ENCODE measurements around the gene C10orf62.

Gene C10orf62

DNA sequence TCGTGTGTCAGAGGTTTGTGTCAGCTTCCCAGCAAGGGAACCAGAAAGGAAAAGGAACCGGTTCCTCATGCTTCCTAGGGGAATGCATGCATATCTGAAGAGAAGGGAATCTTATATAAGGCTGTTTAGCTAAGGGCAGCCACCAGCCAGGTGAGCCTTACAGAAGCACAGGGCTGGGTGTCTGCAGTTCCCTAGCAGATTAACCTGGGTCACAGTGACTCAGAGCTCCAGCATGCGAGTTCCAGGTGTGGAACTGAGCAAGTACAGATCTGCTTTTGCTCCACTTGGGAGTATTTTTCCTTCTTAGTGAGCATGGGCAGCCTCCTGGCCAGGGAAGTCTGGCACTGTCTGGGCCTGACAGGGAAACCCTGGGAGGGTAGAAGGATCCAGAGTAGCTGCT is 17.9 kb upstream of the C10orf62 start:
- no peak for DNase-seq
- Histone ChIP-seq H3K27ac (peak overlapping the region; percentile 32; the same call in 1 of the 2 replicates), H3K36me3 (no peaks in the 10 kb centered on the region), H3K9me3 (ENCODE audit: severe bottlenecking) (no peaks in the 10 kb centered on the region), H3K4me3 (ENCODE audit: low read depth, low read length) (no peak overlapping the region), H3K27me3 (ENCODE audit: insufficient read depth, low read depth, severe bottlenecking) (no peaks in the 10 kb centered on the region)
- no peak for TF ChIP-seq CTCF (IDR thresholded peaks at IDR 0.05; ENCODE audit: low read depth, low read length)

GRCh38 chr10:97572214-97572989 is 17.1 kb upstream of the C10orf62 start, which contains the start of gene ANKRD2:
Gene ANKRD2, plus strand, starts transcription at chr10:97572779. Its CDS starts 10 bp downstream, at chr10:97572789.
- DNase-seq: peak; percentile 77
- no peak within 1 kb of the TSS for H3K4me3 ChIP-seq (ENCODE audit: low read depth, low read length)
- no peaks in the 10 kb centered on the region for H3K9me3 ChIP-seq (ENCODE audit: severe bottlenecking)
- no peaks in the 10 kb centered on the region for H3K27me3 ChIP-seq (ENCODE audit: insufficient read depth, low read depth, severe bottlenecking)
- H3K36me3 ChIP-seq: no peaks in the 10 kb centered on the region
- TF ChIP-seq CTCF (IDR thresholded peaks at IDR 0.05; ENCODE audit: low read depth, low read length): peak; percentile 99
- H3K27ac ChIP-seq: peak within 1 kb of the TSS; percentile 32; the same call in 1 of the 2 replicates

DNA sequence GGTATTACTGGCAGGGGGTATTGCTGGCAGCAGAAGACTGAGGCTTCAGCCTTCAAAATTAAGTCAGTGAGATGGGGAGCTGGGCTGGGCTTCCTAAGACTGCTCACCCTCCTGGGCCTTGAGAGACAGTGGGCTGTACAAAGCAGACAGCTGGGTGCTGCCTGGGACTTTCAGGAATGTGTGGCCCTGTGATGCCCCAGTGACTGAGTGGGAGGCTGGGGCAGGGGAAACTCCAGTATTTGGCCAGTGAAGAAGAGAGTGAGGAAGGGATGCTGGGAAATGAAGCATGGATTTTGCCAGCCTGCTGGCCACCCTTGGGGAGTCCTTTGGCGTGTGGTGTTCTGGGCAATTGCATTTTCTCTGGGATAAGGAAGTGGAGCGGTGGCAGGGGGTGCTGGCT is 16.5 kb upstream of the C10orf62 start:
- TF ChIP-seq CTCF (IDR thresholded peaks at IDR 0.05; ENCODE audit: low read depth, low read length): no peak
- DNase-seq: no peak
- H3K27me3 ChIP-seq (ENCODE audit: insufficient read depth, low read depth, severe bottlenecking): no peaks in the 10 kb centered on the region
- no peak overlapping the region for H3K4me3 ChIP-seq (ENCODE audit: low read depth, low read length)
- H3K9me3 ChIP-seq (ENCODE audit: severe bottlenecking): no peaks in the 10 kb centered on the region
- H3K27ac ChIP-seq: no peak overlapping the region
- H3K36me3 ChIP-seq: no peaks in the 10 kb centered on the region

DNA sequence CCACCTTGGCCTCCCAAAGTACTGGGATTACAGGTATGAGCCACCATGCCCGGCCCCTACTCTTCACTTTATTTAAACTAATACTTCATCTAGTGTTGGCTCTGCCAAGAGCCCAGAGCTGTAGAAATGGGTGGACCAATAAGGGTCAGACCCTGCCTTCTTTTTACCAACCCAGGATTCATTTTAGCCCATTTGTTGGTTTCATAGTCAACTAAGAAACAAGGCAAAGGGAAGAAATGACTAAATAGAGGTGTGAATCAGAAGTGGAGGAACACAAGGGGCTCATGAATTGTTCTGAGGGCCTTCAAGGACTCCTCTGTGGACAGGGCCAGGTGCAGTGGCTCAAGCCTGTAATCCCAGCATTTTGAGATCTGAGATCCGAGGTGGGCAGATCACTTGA is 15.8 kb upstream of the C10orf62 start:
- TF ChIP-seq CTCF (IDR thresholded peaks at IDR 0.05; ENCODE audit: low read depth, low read length): no peak
- no peak for DNase-seq
- no peaks in the 10 kb centered on the region for H3K27me3 ChIP-seq (ENCODE audit: insufficient read depth, low read depth, severe bottlenecking)
- H3K4me3 ChIP-seq (ENCODE audit: low read depth, low read length): no peak overlapping the region
- H3K36me3 ChIP-seq: no peaks in the 10 kb centered on the region
- no peak overlapping the region for H3K27ac ChIP-seq
- H3K9me3 ChIP-seq (ENCODE audit: severe bottlenecking): no peaks in the 10 kb centered on the region

GRCh38 chr10:97574374-97575126 is 15.0 kb upstream of the C10orf62 start:
- no peak for DNase-seq
- TF ChIP-seq CTCF (IDR thresholded peaks at IDR 0.05; ENCODE audit: low read depth, low read length): no peak

More at GRCh38 chr10:97574374-97575126, 15.0 kb upstream of the C10orf62 start:
- H3K27me3 ChIP-seq (ENCODE audit: insufficient read depth, low read depth, severe bottlenecking): no peaks in the 10 kb centered on the region
- H3K9me3 ChIP-seq (ENCODE audit: severe bottlenecking): no peaks in the 10 kb centered on the region
- H3K27ac ChIP-seq: no peak overlapping the region
- no peak overlapping the region for H3K4me3 ChIP-seq (ENCODE audit: low read depth, low read length)
- no peaks in the 10 kb centered on the region for H3K36me3 ChIP-seq

Measured in WERI-Rb-1 (cell line).